Measurements from ENCODE around the gene HMCN1. TPM values are rescaled to one million over a fixed set of nuclear protein-coding genes. Genes with fewer than 3 reads are reported as not detected.

The HMCN1 gene
- polyA plus RNA-seq, 1 of the 3 experiments (the other 2 are of a cell fraction), result 59.5 TPM

DNA sequence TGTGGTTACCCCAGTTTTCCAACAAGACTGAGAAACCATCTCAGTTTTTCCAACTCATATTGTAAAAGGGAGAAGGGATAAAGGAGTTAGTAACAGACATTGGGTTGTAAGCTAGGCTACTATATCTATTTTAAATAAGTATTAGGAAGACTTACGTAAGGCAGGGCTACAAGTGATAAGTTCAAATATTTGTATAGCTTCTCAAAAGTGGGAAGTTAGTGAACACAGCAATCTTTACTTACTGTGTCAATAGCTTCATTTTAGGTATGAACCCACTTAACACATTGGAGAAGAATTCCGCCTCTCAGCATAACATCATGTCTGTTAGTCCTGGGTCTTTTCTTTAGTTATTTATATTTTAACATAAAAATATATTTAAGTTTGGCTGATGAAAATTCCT lies 320.7 kb downstream of the HMCN1 start (continued):
- TF ChIP-seq, protein P1, sequence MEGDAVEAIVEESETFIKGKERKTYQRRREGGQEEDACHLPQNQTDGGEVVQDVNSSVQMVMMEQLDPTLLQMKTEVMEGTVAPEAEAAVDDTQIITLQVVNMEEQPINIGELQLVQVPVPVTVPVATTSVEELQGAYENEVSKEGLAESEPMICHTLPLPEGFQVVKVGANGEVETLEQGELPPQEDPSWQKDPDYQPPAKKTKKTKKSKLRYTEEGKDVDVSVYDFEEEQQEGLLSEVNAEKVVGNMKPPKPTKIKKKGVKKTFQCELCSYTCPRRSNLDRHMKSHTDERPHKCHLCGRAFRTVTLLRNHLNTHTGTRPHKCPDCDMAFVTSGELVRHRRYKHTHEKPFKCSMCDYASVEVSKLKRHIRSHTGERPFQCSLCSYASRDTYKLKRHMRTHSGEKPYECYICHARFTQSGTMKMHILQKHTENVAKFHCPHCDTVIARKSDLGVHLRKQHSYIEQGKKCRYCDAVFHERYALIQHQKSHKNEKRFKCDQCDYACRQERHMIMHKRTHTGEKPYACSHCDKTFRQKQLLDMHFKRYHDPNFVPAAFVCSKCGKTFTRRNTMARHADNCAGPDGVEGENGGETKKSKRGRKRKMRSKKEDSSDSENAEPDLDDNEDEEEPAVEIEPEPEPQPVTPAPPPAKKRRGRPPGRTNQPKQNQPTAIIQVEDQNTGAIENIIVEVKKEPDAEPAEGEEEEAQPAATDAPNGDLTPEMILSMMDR (IDR thresholded peaks at IDR 0.05), result no peak

DNA sequence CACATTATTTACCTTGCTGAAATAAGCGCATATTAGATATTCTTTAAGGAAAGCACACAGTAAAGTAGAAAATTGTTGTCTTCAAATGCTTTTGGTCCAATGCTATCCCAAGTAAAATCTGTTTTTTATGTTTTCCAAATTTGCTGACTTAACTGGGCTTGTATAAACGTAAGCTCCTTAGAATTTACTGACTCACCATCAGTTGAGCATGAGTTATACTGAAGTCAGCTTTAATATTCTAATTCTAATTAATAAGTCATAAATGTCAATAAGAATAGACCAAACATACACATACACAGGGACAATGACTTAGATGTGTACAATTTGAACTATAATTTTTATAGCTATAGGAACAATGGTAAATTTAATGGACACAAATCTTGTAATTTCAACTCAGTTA lies 321.7 kb downstream of the HMCN1 start:
- H3K4me1 ChIP-seq (ENCODE audit: control insufficient read depth in 1 of 2, insufficient read depth in 2 of 2, low read depth in 1 of 2, low read length in 1 of 2), result peaks cover 0 to 4% of the 10 kb centered on the region in 2 experiments; a peak in 2 of 4 replicates
- H3K4me3 ChIP-seq (ENCODE audit: low read depth in 2 of 2, low read length in 1 of 2), result no peak overlapping the region
- peaks cover 0 to 34% of the 10 kb centered on the region in 2 experiments for H3K36me3 ChIP-seq (replicated peaks in 1 of 2; ENCODE audit: control insufficient read depth in 1 of 2, insufficient read depth in 2 of 2, low read length in 1 of 2)
- no peak for DNase-seq
- no peaks in the 10 kb centered on the region for H3K79me2 ChIP-seq (ENCODE audit: insufficient read depth)
- no peak overlapping the region for H3K9ac ChIP-seq
- H3K9me3 ChIP-seq, result no peaks in the 10 kb centered on the region
- 8% methylated on average over 2 of the region's 2 CpGs for WGBS (ENCODE audit: low lambda C conversion rate)
- H3K27me3 ChIP-seq (ENCODE audit: insufficient read depth), result no peaks in the 10 kb centered on the region
- H3K4me2 ChIP-seq, result no peak overlapping the region
- no peaks in the 10 kb centered on the region for H3K9me2 ChIP-seq
- H3K27ac ChIP-seq (ENCODE audit: low read depth in 2 of 2, low read length in 1 of 2), result peak overlapping the region in 1 of 2 experiments; percentile 30; a peak in 1 of 4 replicates
- TF ChIP-seq, protein P1 (IDR thresholded peaks at IDR 0.05), result no peak
- TF ChIP-seq GATA2 (CRISPR knock-in tag; IDR thresholded peaks at IDR 0.05) (no peak), EZH2phosphoT487 (IDR thresholded peaks at IDR 0.05; ENCODE audit: borderline replicate concordance, low read depth) (no peak), NRF1 (IDR thresholded peaks at IDR 0.05; ENCODE audit: low read depth, low read length) (no peak), MXI1 (IDR thresholded peaks at IDR 0.05; ENCODE audit: low read depth, low read length) (no peak), MEF2A (IDR thresholded peaks at IDR 0.05; ENCODE audit: borderline replicate concordance, low read depth) (no peak), TEAD4 (IDR thresholded peaks at IDR 0.05; ENCODE audit: borderline replicate concordance, insufficient read depth) (no peak), CHD2 (IDR thresholded peaks at IDR 0.05; ENCODE audit: low read length, partially characterized antibody) (no peak), FOSL2 (IDR thresholded peaks at IDR 0.05; ENCODE audit: borderline replicate concordance, low read depth) (no peak)
- TF ChIP-seq, protein P2, sequence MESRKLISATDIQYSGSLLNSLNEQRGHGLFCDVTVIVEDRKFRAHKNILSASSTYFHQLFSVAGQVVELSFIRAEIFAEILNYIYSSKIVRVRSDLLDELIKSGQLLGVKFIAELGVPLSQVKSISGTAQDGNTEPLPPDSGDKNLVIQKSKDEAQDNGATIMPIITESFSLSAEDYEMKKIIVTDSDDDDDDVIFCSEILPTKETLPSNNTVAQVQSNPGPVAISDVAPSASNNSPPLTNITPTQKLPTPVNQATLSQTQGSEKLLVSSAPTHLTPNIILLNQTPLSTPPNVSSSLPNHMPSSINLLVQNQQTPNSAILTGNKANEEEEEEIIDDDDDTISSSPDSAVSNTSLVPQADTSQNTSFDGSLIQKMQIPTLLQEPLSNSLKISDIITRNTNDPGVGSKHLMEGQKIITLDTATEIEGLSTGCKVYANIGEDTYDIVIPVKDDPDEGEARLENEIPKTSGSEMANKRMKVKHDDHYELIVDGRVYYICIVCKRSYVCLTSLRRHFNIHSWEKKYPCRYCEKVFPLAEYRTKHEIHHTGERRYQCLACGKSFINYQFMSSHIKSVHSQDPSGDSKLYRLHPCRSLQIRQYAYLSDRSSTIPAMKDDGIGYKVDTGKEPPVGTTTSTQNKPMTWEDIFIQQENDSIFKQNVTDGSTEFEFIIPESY (IDR thresholded peaks at IDR 0.05; ENCODE audit: borderline replicate concordance, low read depth), result no peak
- TF ChIP-seq, protein P3, sequence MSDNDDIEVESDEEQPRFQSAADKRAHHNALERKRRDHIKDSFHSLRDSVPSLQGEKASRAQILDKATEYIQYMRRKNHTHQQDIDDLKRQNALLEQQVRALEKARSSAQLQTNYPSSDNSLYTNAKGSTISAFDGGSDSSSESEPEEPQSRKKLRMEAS (IDR thresholded peaks at IDR 0.05; ENCODE audit: low read depth), result no peak
- TF ChIP-seq, protein P4, sequence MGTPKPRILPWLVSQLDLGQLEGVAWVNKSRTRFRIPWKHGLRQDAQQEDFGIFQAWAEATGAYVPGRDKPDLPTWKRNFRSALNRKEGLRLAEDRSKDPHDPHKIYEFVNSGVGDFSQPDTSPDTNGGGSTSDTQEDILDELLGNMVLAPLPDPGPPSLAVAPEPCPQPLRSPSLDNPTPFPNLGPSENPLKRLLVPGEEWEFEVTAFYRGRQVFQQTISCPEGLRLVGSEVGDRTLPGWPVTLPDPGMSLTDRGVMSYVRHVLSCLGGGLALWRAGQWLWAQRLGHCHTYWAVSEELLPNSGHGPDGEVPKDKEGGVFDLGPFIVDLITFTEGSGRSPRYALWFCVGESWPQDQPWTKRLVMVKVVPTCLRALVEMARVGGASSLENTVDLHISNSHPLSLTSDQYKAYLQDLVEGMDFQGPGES (IDR thresholded peaks at IDR 0.05; ENCODE audit: low read depth, low read length), result no peak
- POLR2A ChIA-PET, result no interaction called here
- CTCF ChIA-PET, result interaction anchor here (0.6 to 1.6 kb wide), 2 partner anchors 9 to 38 kb away, joined by 3 to 4 read pairs; no protein-coding TSS in a partner anchor
- H3F3A ChIP-seq (replicated peaks; ENCODE audit: insufficient read depth), result no peaks in the 10 kb centered on the region
- H2AFZ ChIP-seq (ENCODE audit: low read depth), result no peak overlapping the region
- H4K20me1 ChIP-seq (ENCODE audit: insufficient read depth), result no peaks in the 10 kb centered on the region
